ENCODE results near the gene AKAP13. TPM values are rescaled to one million over a fixed set of nuclear protein-coding genes. Genes with fewer than 3 reads are reported as not detected.

Gene AKAP13
- total RNA-seq, 2 experiments from 2014 or later: 79.4 to 83.2 TPM

GRCh38 chr15:85503151-85503799 lies 122.9 kb downstream of the AKAP13 start:
- Mint-ChIP-seq H3K4me3 (no peak overlapping the region), H3K36me3 (ENCODE audit: low read depth) (no peaks in the 10 kb centered on the region), H3K4me1 (ENCODE audit: low read depth) (peaks cover 70% of the 10 kb centered on the region), H3K27me3 (ENCODE audit: low read depth) (no peaks in the 10 kb centered on the region), H3K9me3 (no peaks in the 10 kb centered on the region), H3K27ac (no peak overlapping the region)
- DNase-seq: no peak
- CTCF ChIA-PET: interaction anchor here (1.0 to 4.5 kb wide), 6 partner anchors 9 to 175 kb away, joined by 3 to 30 read pairs (median 8); no protein-coding TSS in a partner anchor
- intact Hi-C loops (cut with micrococcal nuclease): loop anchor here (2.0 to 5.0 kb wide), 3 partner anchors 14 to 219 kb away; no protein-coding TSS in a partner anchor

GRCh38 chr15:85504749-85505676 lies 124.6 kb downstream of the AKAP13 start:
- Mint-ChIP-seq H3K4me3 (no peak overlapping the region), H3K9me3 (no peaks in the 10 kb centered on the region), H3K36me3 (ENCODE audit: low read depth) (peaks cover 3% of the 10 kb centered on the region), H3K27ac (no peak overlapping the region), H3K4me1 (ENCODE audit: low read depth) (peaks cover 55% of the 10 kb centered on the region), H3K27me3 (ENCODE audit: low read depth) (no peaks in the 10 kb centered on the region)
- intact Hi-C loops (cut with micrococcal nuclease): loop anchor here (1.0 to 5.0 kb wide), 4 partner anchors 19 to 217 kb away; no protein-coding TSS in a partner anchor
- CTCF ChIA-PET: interaction anchor here (0.5 to 4.5 kb wide), 18 partner anchors 11 to 221 kb away, joined by 3 to 30 read pairs (median 5); partner anchors contain the start of gene AKAP13
- peak; percentile 71 for DNase-seq

- H3K36me3 Mint-ChIP-seq (ENCODE audit: low read depth): peaks cover 3% of the 10 kb centered on the region
- no peaks in the 10 kb centered on the region for H3K9me3 Mint-ChIP-seq
- no peak overlapping the region for H3K27ac Mint-ChIP-seq
- intact Hi-C loops (cut with micrococcal nuclease): no loop called here
- CTCF ChIA-PET: interaction anchor here (1.0 to 4.5 kb wide), 5 partner anchors 15 to 211 kb away, joined by 3 to 30 read pairs (median 11); no protein-coding TSS in a partner anchor
- H3K27me3 Mint-ChIP-seq (ENCODE audit: low read depth): no peaks in the 10 kb centered on the region
- H3K4me1 Mint-ChIP-seq (ENCODE audit: low read depth): peaks cover 41% of the 10 kb centered on the region
- no peak for DNase-seq
- H3K4me3 Mint-ChIP-seq: no peak overlapping the region
Measured at GRCh38 chr15:85507114-85507513, 126.7 kb downstream of the AKAP13 start.

GRCh38 chr15:85509973-85510372 lies 129.6 kb downstream of the AKAP13 start:
- CTCF ChIA-PET: interaction anchor here (1.0 to 1.4 kb wide), 2 partner anchors 95 to 213 kb away, joined by 3 to 4 read pairs; no protein-coding TSS in a partner anchor
- Mint-ChIP-seq H3K9me3 (no peaks in the 10 kb centered on the region), H3K36me3 (ENCODE audit: low read depth) (peaks cover 3% of the 10 kb centered on the region), H3K4me3 (no peak overlapping the region), H3K27ac (no peak overlapping the region), H3K27me3 (ENCODE audit: low read depth) (no peaks in the 10 kb centered on the region), H3K4me1 (ENCODE audit: low read depth) (peaks cover 32% of the 10 kb centered on the region)
- DNase-seq: no peak
- intact Hi-C loops (cut with micrococcal nuclease): no loop called here

GRCh38 chr15:85514413-85514812 lies 134.0 kb downstream of the AKAP13 start:
- DNase-seq: no peak
- CTCF ChIA-PET: no interaction called here
- Mint-ChIP-seq H3K27me3 (ENCODE audit: low read depth) (no peaks in the 10 kb centered on the region), H3K27ac (no peak overlapping the region), H3K36me3 (ENCODE audit: low read depth) (peaks cover 2% of the 10 kb centered on the region), H3K4me3 (no peak overlapping the region), H3K9me3 (no peaks in the 10 kb centered on the region), H3K4me1 (ENCODE audit: low read depth) (peaks cover 36% of the 10 kb centered on the region)
- intact Hi-C loops (cut with micrococcal nuclease): no loop called here

GRCh38 chr15:85515212-85515611 lies 134.8 kb downstream of the AKAP13 start:
- Mint-ChIP-seq H3K9me3 (no peaks in the 10 kb centered on the region), H3K4me1 (ENCODE audit: low read depth) (peaks cover 36% of the 10 kb centered on the region), H3K27me3 (ENCODE audit: low read depth) (no peaks in the 10 kb centered on the region), H3K4me3 (no peak overlapping the region), H3K27ac (no peak overlapping the region), H3K36me3 (ENCODE audit: low read depth) (peaks cover 2% of the 10 kb centered on the region)
- DNase-seq: no peak
- intact Hi-C loops (cut with micrococcal nuclease): no loop called here
- CTCF ChIA-PET: no interaction called here

- CTCF ChIA-PET: no interaction called here
- Mint-ChIP-seq H3K4me3 (no peak overlapping the region), H3K36me3 (ENCODE audit: low read depth) (peaks cover 2% of the 10 kb centered on the region), H3K4me1 (ENCODE audit: low read depth) (peaks cover 30% of the 10 kb centered on the region), H3K9me3 (no peaks in the 10 kb centered on the region), H3K27ac (peak overlapping the region; percentile 2), H3K27me3 (ENCODE audit: low read depth) (no peaks in the 10 kb centered on the region)
- no peak for DNase-seq
- intact Hi-C loops (cut with micrococcal nuclease): loop anchor here (2.0 kb wide), 1 partner anchor 14 kb away; no protein-coding TSS in a partner anchor
Measured at GRCh38 chr15:85517086-85517485, 136.7 kb downstream of the AKAP13 start.

- no peak overlapping the region for H3K27ac Mint-ChIP-seq
- no peaks in the 10 kb centered on the region for H3K27me3 Mint-ChIP-seq (ENCODE audit: low read depth)
- no peaks in the 10 kb centered on the region for H3K9me3 Mint-ChIP-seq
- intact Hi-C loops (cut with micrococcal nuclease): no loop called here
- DNase-seq: no peak
- H3K36me3 Mint-ChIP-seq (ENCODE audit: low read depth): peaks cover 2% of the 10 kb centered on the region
- H3K4me1 Mint-ChIP-seq (ENCODE audit: low read depth): peaks cover 27% of the 10 kb centered on the region
- no peak overlapping the region for H3K4me3 Mint-ChIP-seq
- CTCF ChIA-PET: interaction anchor here (0.9 kb wide), 1 partner anchor 9 kb away, joined by 4 read pairs; no protein-coding TSS in a partner anchor
Measured at GRCh38 chr15:85518979-85519761, 138.8 kb downstream of the AKAP13 start.

- CTCF ChIA-PET: interaction anchor here (4.5 kb wide), 1 partner anchor 16 kb away, joined by 21 read pairs; no protein-coding TSS in a partner anchor
- peaks cover 9% of the 10 kb centered on the region for H3K36me3 Mint-ChIP-seq (ENCODE audit: low read depth)
- no peak for DNase-seq
- intact Hi-C loops (cut with micrococcal nuclease): no loop called here
- H3K4me1 Mint-ChIP-seq (ENCODE audit: low read depth): peaks cover 27% of the 10 kb centered on the region
- H3K4me3 Mint-ChIP-seq: no peak overlapping the region
- no peaks in the 10 kb centered on the region for H3K9me3 Mint-ChIP-seq
- no peak overlapping the region for H3K27ac Mint-ChIP-seq
- H3K27me3 Mint-ChIP-seq (ENCODE audit: low read depth): no peaks in the 10 kb centered on the region
Measured at GRCh38 chr15:85520650-85521049, 140.2 kb downstream of the AKAP13 start.

GRCh38 chr15:85523530-85523929 lies 143.1 kb downstream of the AKAP13 start:
- no peak for DNase-seq
- peaks cover 16% of the 10 kb centered on the region for H3K4me1 Mint-ChIP-seq (ENCODE audit: low read depth)
- no peaks in the 10 kb centered on the region for H3K9me3 Mint-ChIP-seq
- intact Hi-C loops (cut with micrococcal nuclease): no loop called here
- H3K27me3 Mint-ChIP-seq (ENCODE audit: low read depth): no peaks in the 10 kb centered on the region
- H3K4me3 Mint-ChIP-seq: no peak overlapping the region
- no peak overlapping the region for H3K27ac Mint-ChIP-seq
- CTCF ChIA-PET: interaction anchor here (1.1 to 4.5 kb wide), 2 partner anchors 19 to 227 kb away, joined by 5 to 21 read pairs; no protein-coding TSS in a partner anchor
- H3K36me3 Mint-ChIP-seq (ENCODE audit: low read depth): peaks cover 14% of the 10 kb centered on the region

- CTCF ChIA-PET: no interaction called here
- intact Hi-C loops (cut with micrococcal nuclease): no loop called here
- Mint-ChIP-seq H3K27me3 (ENCODE audit: low read depth) (no peaks in the 10 kb centered on the region), H3K4me3 (no peak overlapping the region), H3K27ac (no peak overlapping the region), H3K36me3 (ENCODE audit: low read depth) (peaks cover 14% of the 10 kb centered on the region), H3K4me1 (ENCODE audit: low read depth) (peaks cover 13% of the 10 kb centered on the region), H3K9me3 (no peaks in the 10 kb centered on the region)
- no peak for DNase-seq
Measured at GRCh38 chr15:85525755-85526154, 145.4 kb downstream of the AKAP13 start.
